Stimulated activated CD4-positive, alpha-beta T cell treated with anti-CD3 and anti-CD28 coated beads, Interleukin-2, amount 100 ng/mL, for 48 hours (primary cell): ENCODE data around the gene GGTLC1.
"Not testable (repeated sequence)": the region's sequence is repeated elsewhere in the genome, so short reads cannot be mapped to it uniquely, and the experiment has no call there.

Source experiments
- DNase-seq, 2 donors: peaks; one replicate each; pipeline ENCODE4 v3.0.0-alpha.2; 2020

The GGTLC1 gene

GRCh38 chr20:23993440-23993839 lies 4.9 kb upstream of the GGTLC1 start:
- not testable (repeated sequence) for DNase-seq

- DNase-seq, result not testable (repeated sequence)
Measured at GRCh38 chr20:23990296-23990695, 1.7 kb upstream of the GGTLC1 start.

- DNase-seq, result not testable (repeated sequence)
Measured at GRCh38 chr20:23988966-23989365, 387 bp upstream of the GGTLC1 start.

GRCh38 chr20:23986716-23987115 lies 1.9 kb downstream of the GGTLC1 start:
- not testable (repeated sequence) for DNase-seq

GRCh38 chr20:23986310-23986709 lies 2.3 kb downstream of the GGTLC1 start:
- DNase-seq, result not testable (repeated sequence)

GRCh38 chr20:23985790-23986225 lies 2.8 kb downstream of the GGTLC1 start:
- not testable (repeated sequence) for DNase-seq

GRCh38 chr20:23985066-23985789 lies 3.4 kb downstream of the GGTLC1 start:
- not testable (repeated sequence) for DNase-seq

- not testable (repeated sequence) for DNase-seq
Measured at GRCh38 chr20:23984476-23985023, 4.0 kb downstream of the GGTLC1 start.

- not testable (repeated sequence) for DNase-seq
Measured at GRCh38 chr20:23982112-23983018, 6.2 kb downstream of the GGTLC1 start.

- not testable (repeated sequence) for DNase-seq
Measured at GRCh38 chr20:23981526-23981925, 7.1 kb downstream of the GGTLC1 start.

- DNase-seq, result not testable (repeated sequence)
Measured at GRCh38 chr20:23981014-23981413, 7.6 kb downstream of the GGTLC1 start.

GRCh38 chr20:23979899-23980811 lies 8.4 kb downstream of the GGTLC1 start:
- DNase-seq, result not testable (repeated sequence)

GRCh38 chr20:23979380-23979779 lies 9.2 kb downstream of the GGTLC1 start:
- DNase-seq, result not testable (repeated sequence)

- DNase-seq, result not testable (repeated sequence)
Measured at GRCh38 chr20:23978457-23978856, 10.1 kb downstream of the GGTLC1 start.

GRCh38 chr20:23974966-23975365 lies 13.6 kb downstream of the GGTLC1 start:
- DNase-seq, result no peak

- no peak for DNase-seq
Measured at GRCh38 chr20:23971310-23971709, 17.3 kb downstream of the GGTLC1 start.

- no peak for DNase-seq
Measured at GRCh38 chr20:23970049-23970448, 18.5 kb downstream of the GGTLC1 start.

- no peak for DNase-seq
Measured at GRCh38 chr20:23967616-23967979, 21.0 kb downstream of the GGTLC1 start.

- no peak for DNase-seq
Measured at GRCh38 chr20:23966927-23967615, 21.5 kb downstream of the GGTLC1 start.

GRCh38 chr20:23966298-23966697 lies 22.3 kb downstream of the GGTLC1 start:
- DNase-seq, result no peak

GRCh38 chr20:23963941-23964340 lies 24.6 kb downstream of the GGTLC1 start:
- DNase-seq, result no peak

- DNase-seq, result no peak
Measured at GRCh38 chr20:23962272-23962671, 26.3 kb downstream of the GGTLC1 start.
